ENCODE results near the gene ENG.

- TF ChIP-seq CTCF (IDR thresholded peaks at IDR 0.05) (no peak), POLR2A (IDR thresholded peaks at IDR 0.05) (no peak)
Observed at GRCh38 chr9:127892831-127893230, 38.4 kb upstream of the ENG start.
